Chondrocyte (in vitro differentiated cells): Measurements from ENCODE around the gene RGS7. TPM values are rescaled to one million over a fixed set of nuclear protein-coding genes. Genes with fewer than 3 reads are reported as not detected.

Experiments used
- DNase-seq: peaks from one replicate; pipeline ENCODE4 v3.0.0; 2021; ENCODE audit warnings: mixed read lengths, low spot score
- H3K27ac Mint-ChIP-seq: one replicate; pipeline ENCODE4 v1.8.0; 2021; ENCODE audit warnings: mild to moderate bottlenecking, moderate library complexity, mixed read lengths; ENCODE audit not compliant: unreplicated experiment
- H3K27me3 Mint-ChIP-seq: 2 replicates; pipeline ENCODE4 v1.8.0; 2021; ENCODE audit warnings: low read depth, mixed read lengths
- H3K36me3 Mint-ChIP-seq: 2 replicates; pipeline ENCODE4 v1.8.0; 2021; ENCODE audit warnings: low read depth, mixed read lengths
- H3K4me1 Mint-ChIP-seq: 2 replicates; pipeline ENCODE4 v1.8.0; 2021; ENCODE audit warnings: low read depth, mild to moderate bottlenecking, mixed read lengths
- H3K4me3 Mint-ChIP-seq: one replicate; pipeline ENCODE4 v1.8.0; 2021; ENCODE audit warnings: mild to moderate bottlenecking, moderate library complexity, mixed read lengths; ENCODE audit not compliant: unreplicated experiment
- H3K9me3 Mint-ChIP-seq: 2 replicates; pipeline ENCODE4 v1.8.0; 2021; ENCODE audit warnings: low read depth, mixed read lengths
- total RNA-seq: library from RNA; stranded (reverse); gene quantifications from 3 replicates; pipeline ENCODE4 v1.2.1, GENCODE V29; 2021
- TF ChIP-seq, protein P1 (sequence below): fragments of 200-600 bp; sonication (generic); IDR thresholded peaks from 2 replicates; pipeline ENCODE4 v1.5.0; 2021; ENCODE audit warnings: antibody characterized with exemption, mild to moderate bottlenecking, moderate library complexity

RGS7 gene
- total RNA-seq, 1 donor from 2014 or later, result 3.9 TPM

DNA sequence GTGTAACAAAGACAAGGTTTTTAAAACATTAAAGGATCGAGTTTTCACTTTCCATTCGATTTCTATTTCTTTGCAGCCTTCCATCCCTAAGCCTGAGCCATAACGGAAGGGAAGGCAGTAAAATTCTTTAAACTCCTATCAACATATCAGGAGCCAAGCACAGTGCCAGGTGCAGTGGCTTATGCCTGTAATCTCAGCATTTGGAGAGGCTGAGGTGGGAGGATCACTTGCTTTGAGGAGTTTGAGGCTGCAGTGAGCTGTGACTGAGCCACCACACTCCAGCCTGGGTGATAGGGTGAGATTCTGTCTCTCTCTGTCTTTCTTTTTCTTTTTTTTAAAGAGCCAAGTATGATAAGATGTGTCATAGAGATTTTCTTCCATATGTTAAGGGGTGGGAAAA, 527.5 kb downstream of the RGS7 start:
- peaks cover 6% of the 10 kb centered on the region for H3K4me1 Mint-ChIP-seq
- no peaks in the 10 kb centered on the region for H3K9me3 Mint-ChIP-seq
- H3K4me3 Mint-ChIP-seq, result no peak overlapping the region
- H3K27me3 Mint-ChIP-seq, result no peaks in the 10 kb centered on the region
- H3K27ac Mint-ChIP-seq, result no peak overlapping the region
- TF ChIP-seq, protein P1, sequence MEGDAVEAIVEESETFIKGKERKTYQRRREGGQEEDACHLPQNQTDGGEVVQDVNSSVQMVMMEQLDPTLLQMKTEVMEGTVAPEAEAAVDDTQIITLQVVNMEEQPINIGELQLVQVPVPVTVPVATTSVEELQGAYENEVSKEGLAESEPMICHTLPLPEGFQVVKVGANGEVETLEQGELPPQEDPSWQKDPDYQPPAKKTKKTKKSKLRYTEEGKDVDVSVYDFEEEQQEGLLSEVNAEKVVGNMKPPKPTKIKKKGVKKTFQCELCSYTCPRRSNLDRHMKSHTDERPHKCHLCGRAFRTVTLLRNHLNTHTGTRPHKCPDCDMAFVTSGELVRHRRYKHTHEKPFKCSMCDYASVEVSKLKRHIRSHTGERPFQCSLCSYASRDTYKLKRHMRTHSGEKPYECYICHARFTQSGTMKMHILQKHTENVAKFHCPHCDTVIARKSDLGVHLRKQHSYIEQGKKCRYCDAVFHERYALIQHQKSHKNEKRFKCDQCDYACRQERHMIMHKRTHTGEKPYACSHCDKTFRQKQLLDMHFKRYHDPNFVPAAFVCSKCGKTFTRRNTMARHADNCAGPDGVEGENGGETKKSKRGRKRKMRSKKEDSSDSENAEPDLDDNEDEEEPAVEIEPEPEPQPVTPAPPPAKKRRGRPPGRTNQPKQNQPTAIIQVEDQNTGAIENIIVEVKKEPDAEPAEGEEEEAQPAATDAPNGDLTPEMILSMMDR, result no peak
- no peak for DNase-seq
- no peaks in the 10 kb centered on the region for H3K36me3 Mint-ChIP-seq

- H3K4me3 Mint-ChIP-seq, result no peak overlapping the region
- TF ChIP-seq, protein P1, result no peak
- no peaks in the 10 kb centered on the region for H3K36me3 Mint-ChIP-seq
- H3K27ac Mint-ChIP-seq, result no peak overlapping the region
- H3K9me3 Mint-ChIP-seq, result no peaks in the 10 kb centered on the region
- DNase-seq, result no peak
- H3K4me1 Mint-ChIP-seq, result peaks cover 6% of the 10 kb centered on the region
- no peaks in the 10 kb centered on the region for H3K27me3 Mint-ChIP-seq
Observed at GRCh38 chr1:240827786-240828185, 529.2 kb downstream of the RGS7 start.

- no peaks in the 10 kb centered on the region for H3K4me1 Mint-ChIP-seq
- DNase-seq, result no peak
- TF ChIP-seq, protein P1, result peak; percentile 41
- no peaks in the 10 kb centered on the region for H3K27me3 Mint-ChIP-seq
- H3K36me3 Mint-ChIP-seq, result no peaks in the 10 kb centered on the region
- peaks cover 3% of the 10 kb centered on the region for H3K9me3 Mint-ChIP-seq
- H3K4me3 Mint-ChIP-seq, result no peak overlapping the region
- no peak overlapping the region for H3K27ac Mint-ChIP-seq
Observed at GRCh38 chr1:240824238-240824637, 532.8 kb downstream of the RGS7 start.

DNA sequence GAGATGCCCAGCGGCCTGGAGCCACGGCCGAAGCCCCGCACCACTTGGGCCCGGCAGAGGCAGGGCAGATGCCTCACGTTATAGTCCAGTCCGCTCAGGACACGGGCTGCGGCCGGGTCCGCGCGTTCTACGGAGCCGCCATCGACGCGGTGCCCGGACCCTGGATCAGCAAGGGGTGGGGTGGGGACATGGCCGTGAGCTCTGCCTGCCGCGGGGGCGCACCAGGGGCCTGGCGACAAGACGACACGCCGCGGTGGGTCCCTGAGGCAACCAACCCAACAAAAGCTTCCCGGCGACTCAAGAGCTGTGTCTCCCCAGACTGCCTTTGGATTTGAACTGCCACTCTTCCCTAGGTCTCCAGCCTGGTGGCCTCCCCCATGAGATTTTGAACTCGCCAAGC, 533.6 kb downstream of the RGS7 start:
- no peaks in the 10 kb centered on the region for H3K27me3 Mint-ChIP-seq
- no peak overlapping the region for H3K4me3 Mint-ChIP-seq
- TF ChIP-seq, protein P1, result no peak
- H3K27ac Mint-ChIP-seq, result no peak overlapping the region
- peaks cover 3% of the 10 kb centered on the region for H3K9me3 Mint-ChIP-seq
- no peak for DNase-seq
- no peaks in the 10 kb centered on the region for H3K4me1 Mint-ChIP-seq
- no peaks in the 10 kb centered on the region for H3K36me3 Mint-ChIP-seq

DNA sequence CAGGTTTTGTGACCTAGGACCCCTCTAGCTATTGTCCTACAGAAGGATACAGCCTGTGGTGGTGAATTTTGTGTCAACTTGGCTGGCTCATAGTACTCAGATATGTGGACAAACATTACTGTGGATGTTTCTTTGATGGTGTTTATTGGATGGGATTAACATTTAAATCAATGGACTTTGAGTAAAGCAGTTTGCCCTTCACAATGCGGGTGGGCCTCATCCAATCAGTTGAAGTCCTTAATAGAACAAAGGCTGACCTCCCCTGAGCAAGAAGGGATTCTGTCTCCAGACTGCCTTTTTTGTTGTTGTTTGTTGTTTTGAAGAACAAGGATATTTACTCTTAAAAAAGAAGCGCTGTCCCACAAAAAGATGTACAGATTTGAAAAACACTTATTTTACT, 535.1 kb downstream of the RGS7 start:
- H3K4me3 Mint-ChIP-seq, result no peak overlapping the region
- no peak overlapping the region for H3K27ac Mint-ChIP-seq
- DNase-seq, result no peak
- H3K36me3 Mint-ChIP-seq, result no peaks in the 10 kb centered on the region
- no peaks in the 10 kb centered on the region for H3K27me3 Mint-ChIP-seq
- TF ChIP-seq, protein P1, result no peak
- no peaks in the 10 kb centered on the region for H3K4me1 Mint-ChIP-seq
- peaks cover 3% of the 10 kb centered on the region for H3K9me3 Mint-ChIP-seq
